Left renal cortex interstitium (tissue), 4 donors: Measurements from ENCODE around the gene IGFL3. TPM values are rescaled to one million over a fixed set of nuclear protein-coding genes. Genes with fewer than 3 reads are reported as not detected.
"Not testable (repeated sequence)": the region's sequence is repeated elsewhere in the genome, so short reads cannot be mapped to it uniquely, and the experiment has no call there.

ENCODE experiments used
- DNase-seq, 4 donors: peaks; one replicate each; pipeline ENCODE4 v3.0.0-alpha.2; 2013; ENCODE audit warnings: low read depth in 4 of 4, low spot score in 2 of 4, missing footprints in 1 of 4
- polyA plus RNA-seq, 4 donors: library from polyadenylated mRNA; unstranded; fragments of 120-200 nt; gene quantifications; one replicate each; pipeline ENCODE4 v1.2.1, GENCODE V29; 2013; ENCODE audit not compliant: insufficient read length in 4 of 4

Gene IGFL3
- polyA plus RNA-seq, 4 donors, result not detected

GRCh38 chr19:46126086-46126580 is 1.6 kb upstream of the IGFL3 start:
- no peak for DNase-seq

GRCh38 chr19:46125447-46125846 is 959 bp upstream of the IGFL3 start:
- no peak for DNase-seq

GRCh38 chr19:46118136-46118535 is 6.4 kb downstream of the IGFL3 start:
- DNase-seq, result no peak

GRCh38 chr19:46116121-46116520 is 8.4 kb downstream of the IGFL3 start:
- no peak for DNase-seq

GRCh38 chr19:46115396-46116106 is 8.9 kb downstream of the IGFL3 start:
- DNase-seq, result no peak

GRCh38 chr19:46113726-46114125 is 10.8 kb downstream of the IGFL3 start:
- DNase-seq, result no peak

GRCh38 chr19:46112527-46112926 is 12.0 kb downstream of the IGFL3 start:
- DNase-seq, result no peak

- no peak for DNase-seq
Measured at GRCh38 chr19:46111376-46111775, 13.1 kb downstream of the IGFL3 start.

- DNase-seq, result no peak
Measured at GRCh38 chr19:46109876-46110275, 14.6 kb downstream of the IGFL3 start.

- no peak for DNase-seq
Measured at GRCh38 chr19:46107371-46107770, 17.1 kb downstream of the IGFL3 start.

- DNase-seq, result not testable (repeated sequence)
Measured at GRCh38 chr19:46102333-46102732, 22.2 kb downstream of the IGFL3 start.

GRCh38 chr19:46101293-46101692 is 23.2 kb downstream of the IGFL3 start:
- no peak for DNase-seq

GRCh38 chr19:46100344-46100743 is 24.1 kb downstream of the IGFL3 start:
- no peak for DNase-seq

- no peak for DNase-seq
Measured at GRCh38 chr19:46090444-46090843, 34.0 kb downstream of the IGFL3 start.

- no peak for DNase-seq
Measured at GRCh38 chr19:46089432-46089831, 35.1 kb downstream of the IGFL3 start.

- no peak for DNase-seq
Measured at GRCh38 chr19:46088101-46088500, 36.4 kb downstream of the IGFL3 start.

- DNase-seq, result no peak
Measured at GRCh38 chr19:46085888-46086287, 38.6 kb downstream of the IGFL3 start.

GRCh38 chr19:46082728-46083050 is 41.8 kb downstream of the IGFL3 start:
- DNase-seq, result no peak

GRCh38 chr19:46081928-46082727 is 42.4 kb downstream of the IGFL3 start:
- DNase-seq, result peak in 1 of 4 donors; percentile 7

GRCh38 chr19:46080561-46080960 is 43.9 kb downstream of the IGFL3 start:
- DNase-seq, result no peak

GRCh38 chr19:46079576-46079975 is 44.9 kb downstream of the IGFL3 start:
- no peak for DNase-seq
